Adipose tissue (tissue), 3 donors: ENCODE measurements around the gene DNAJC12. TPM values are rescaled to one million over a fixed set of nuclear protein-coding genes. Genes with fewer than 3 reads are reported as not detected.
"Not testable (repeated sequence)": the region's sequence is repeated elsewhere in the genome, so short reads cannot be mapped to it uniquely, and the experiment has no call there.

Experiments used
- H3K27ac ChIP-seq: one replicate; pipeline ENCODE4 v1.5.1; 2013; ENCODE audit warnings: low read depth, low read length
- WGBS, 3 donors: extraction: QIAGEN DNeasy Blood & Tissue Kit; methylation state at CpG; one replicate each; pipeline ENCODE4 v1.1.7; 2013; 5-methylcytosine and 5-hydroxymethylcytosine counted together
- polyA plus RNA-seq, 3 donors: library from polyadenylated mRNA; stranded (reverse); fragments of 200-250 nt; gene quantifications; one replicate each; pipeline ENCODE4 v1.2.3, GENCODE V29; 2013
- donor health status: healthy with polysubstance abuse.
- donor health status: Bipolar disorder and iron deficiency.
- donor health status: healthy.

The DNAJC12 gene
- polyA plus RNA-seq, 3 donors = 0.52 to 25.7 (median 3.0) TPM

DNA sequence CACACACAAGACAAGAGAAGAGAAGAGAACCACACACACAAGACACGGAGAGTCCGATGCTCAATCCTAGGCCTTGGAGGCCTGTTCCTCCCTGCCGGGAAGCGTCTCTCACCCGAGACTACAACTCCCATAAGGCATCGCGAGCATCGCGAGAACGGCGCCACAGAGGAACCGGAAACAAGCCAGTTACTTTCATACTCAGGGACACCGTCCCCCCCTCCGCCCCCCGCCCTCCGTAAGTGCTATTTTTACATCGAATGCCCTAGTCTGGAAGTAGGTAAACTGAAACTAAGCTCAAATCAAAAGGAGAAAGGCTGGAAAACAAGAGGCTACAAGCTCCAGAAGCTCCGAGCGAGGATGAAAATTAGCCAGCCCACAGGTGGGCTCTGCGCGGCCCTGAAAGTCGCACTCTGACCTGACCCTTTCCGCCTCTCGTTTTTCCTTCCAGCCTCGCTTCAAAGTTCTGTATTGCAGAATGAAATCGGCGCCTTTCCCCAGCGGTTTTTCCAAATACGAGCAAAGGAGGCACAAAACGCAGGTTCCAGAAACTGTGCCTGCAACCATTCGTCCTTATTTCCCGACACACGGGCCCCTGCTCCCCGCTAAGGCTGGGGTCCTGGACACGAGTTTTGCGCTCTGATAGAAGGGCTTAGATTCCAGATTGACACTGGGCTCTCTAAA lies 11.5 kb upstream of the DNAJC12 start:
- WGBS, 3 donors = 0 to 1% (median 1%) methylated on average over 36 of the region's 36 CpGs
- no peak overlapping the region for H3K27ac ChIP-seq

DNA sequence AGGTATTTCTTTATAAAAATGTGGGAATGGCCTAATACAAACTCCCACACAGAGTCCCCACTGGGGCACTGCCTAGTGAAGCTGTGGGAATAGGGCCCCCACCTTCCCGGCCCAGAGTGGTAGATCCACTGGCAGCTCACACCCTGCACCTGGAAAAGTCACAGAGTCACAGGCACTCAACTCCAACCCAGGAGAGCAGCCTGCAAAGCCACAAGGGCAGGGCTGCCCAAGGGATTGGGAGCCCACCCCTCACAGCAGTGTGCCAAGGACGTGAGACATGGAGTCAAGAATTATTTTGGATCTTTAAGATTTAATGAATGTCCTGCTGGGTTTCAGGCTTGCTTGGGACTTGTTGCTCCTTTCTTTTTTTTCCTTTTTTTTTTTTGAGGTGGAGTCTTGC lies 5.3 kb upstream of the DNAJC12 start:
- WGBS, 3 donors = 77 to 91% (median 87%) methylated on average over 2 of the region's 2 CpGs
- H3K27ac ChIP-seq = no peak overlapping the region

DNA sequence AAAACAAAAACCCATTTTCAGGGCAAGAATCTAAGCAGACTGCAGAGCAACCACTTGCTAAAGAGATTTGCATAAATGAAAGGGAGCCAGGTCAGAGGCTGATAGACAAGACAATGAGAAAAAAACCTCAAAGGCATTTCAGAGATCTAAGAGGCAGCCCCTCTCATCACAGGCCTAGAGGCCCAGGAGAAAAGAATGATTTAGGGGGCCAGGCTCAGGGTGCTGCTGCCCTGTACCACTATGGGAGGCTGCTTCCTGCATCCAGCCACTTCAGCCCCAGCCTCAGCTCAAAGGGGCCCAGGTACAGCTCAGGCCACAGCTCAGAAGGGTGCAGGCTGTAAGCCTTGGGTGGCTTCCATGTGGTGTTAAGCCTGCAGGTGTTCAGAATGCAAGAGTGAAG lies 3.7 kb upstream of the DNAJC12 start:
- H3K27ac ChIP-seq = no peak overlapping the region

DNA sequence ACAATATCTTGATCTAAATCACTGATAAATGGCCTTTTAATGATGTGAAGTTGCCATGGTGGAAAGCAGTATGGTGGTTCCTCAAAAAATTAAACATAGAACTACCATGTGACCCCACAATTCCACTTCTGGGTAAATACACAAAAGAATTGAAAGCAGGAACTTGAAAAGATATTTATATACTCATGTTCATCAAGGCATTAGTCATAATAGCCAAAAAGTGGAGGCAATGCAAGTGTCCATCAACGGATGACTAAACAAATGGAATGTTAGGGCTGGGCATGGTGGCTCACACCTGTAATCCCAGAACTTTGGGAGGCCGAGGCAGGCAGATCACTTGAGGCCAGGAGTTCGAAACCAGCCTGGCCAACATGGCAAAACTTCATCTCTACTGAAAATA lies 2.0 kb upstream of the DNAJC12 start:
- 93 to 97% (median 93%) methylated on average over 3 of the region's 3 CpGs for WGBS, 3 donors
- H3K27ac ChIP-seq = no peak overlapping the region

DNA sequence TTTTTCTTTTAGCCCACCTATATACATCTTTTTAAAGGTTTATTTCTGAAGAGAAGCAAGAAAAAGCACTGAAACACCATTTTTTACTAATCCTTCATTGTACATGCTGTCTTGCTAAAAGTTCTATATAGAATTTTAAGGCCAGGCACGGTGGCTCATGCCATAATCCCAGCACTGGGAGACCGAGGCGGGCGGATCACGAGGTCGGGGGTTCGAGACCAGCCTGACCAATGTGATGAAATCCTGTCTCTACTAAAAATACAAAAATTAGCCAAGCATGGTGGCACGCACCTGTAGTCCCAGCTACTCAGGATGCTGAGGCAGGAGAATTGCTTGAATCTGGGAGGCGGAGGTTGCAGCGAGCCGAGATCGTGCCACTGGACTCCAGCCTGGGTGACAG lies 1.5 kb upstream of the DNAJC12 start:
- not testable (repeated sequence) for H3K27ac ChIP-seq
- 96 to 99% (median 96%) methylated on average over 12 of the region's 12 CpGs for WGBS, 3 donors

DNA sequence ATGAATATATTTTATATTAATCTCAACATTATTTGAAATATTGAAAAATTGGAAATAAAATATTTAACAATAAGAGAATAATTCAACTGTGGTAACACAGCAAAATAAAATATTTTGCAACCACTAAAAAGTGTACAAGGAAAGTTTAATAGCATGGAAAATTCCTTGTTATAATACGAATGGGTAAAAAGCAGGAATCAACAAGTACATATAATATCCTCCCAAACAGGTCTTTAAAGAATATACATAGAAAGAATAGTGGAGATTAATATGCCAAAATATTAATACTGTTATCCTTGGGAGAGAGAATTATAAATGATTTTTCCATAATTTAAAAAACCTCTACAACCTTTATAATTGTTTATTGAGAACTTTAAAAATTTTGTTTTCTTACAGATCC lies 1.0 kb downstream of the DNAJC12 start:
- no peak overlapping the region for H3K27ac ChIP-seq
- 56 to 69% (median 60%) methylated on average over 1 of the region's 1 CpG for WGBS, 3 donors

DNA sequence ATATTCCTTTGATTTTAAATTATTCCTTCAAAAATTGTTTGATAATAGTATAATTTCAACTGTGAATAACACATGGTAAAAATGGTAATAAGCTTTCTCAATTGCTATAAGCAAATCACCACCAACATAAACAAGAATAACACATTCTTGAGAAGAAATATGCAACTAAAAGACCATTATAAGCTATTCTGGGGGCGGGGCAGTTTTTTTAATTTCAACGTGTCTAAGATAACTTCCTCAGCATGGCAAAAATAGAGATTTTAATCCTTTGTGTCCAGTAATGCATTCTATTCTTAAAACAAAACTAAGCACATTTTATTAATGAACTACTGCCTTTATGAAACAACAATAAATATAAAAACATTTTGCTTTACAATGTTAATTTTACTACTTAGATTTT lies 1.5 kb downstream of the DNAJC12 start:
- no peak overlapping the region for H3K27ac ChIP-seq
- 33 to 49% (median 36%) methylated on average over 2 of the region's 2 CpGs for WGBS, 3 donors

DNA sequence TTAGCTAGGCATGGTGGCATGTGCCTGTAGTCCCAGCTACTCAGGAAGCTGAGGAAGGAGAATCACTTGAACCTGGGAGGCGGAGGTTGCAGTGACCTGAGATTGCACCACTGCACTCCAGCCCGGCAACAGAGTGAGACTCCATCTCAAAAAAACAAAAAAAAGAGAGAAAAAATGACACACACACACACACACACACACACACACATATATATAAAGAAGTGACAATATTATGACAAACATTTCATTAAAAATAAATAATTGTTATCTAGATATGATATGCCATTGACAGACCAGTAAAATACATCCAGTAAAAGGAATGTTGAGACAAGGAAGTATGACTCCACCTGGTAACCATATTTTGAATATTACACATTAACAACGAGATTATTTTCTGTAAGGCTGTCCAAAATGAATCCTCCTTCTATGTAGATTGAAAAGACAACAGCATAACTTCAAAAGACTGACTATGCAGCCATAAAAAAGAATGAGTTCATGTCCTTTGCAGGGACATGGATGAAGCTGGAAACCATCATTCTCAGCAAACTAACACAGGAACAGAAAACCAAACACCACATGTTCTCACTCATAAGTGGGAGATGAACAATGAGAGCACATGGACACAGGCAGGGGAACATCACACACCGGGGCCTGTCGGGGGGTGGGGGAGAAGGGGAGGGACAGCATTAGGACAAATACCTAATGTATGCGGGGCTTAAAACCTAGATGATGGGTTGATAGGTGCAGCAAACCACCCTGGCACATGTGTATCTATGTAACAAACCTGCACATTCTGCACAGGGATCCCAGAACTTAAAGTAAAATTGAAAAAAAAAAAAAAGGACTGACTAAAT lies 2.2 kb downstream of the DNAJC12 start:
- WGBS, 3 donors = 43 to 69% (median 59%) methylated on average over 6 of the region's 6 CpGs
- not testable (repeated sequence) for H3K27ac ChIP-seq

DNA sequence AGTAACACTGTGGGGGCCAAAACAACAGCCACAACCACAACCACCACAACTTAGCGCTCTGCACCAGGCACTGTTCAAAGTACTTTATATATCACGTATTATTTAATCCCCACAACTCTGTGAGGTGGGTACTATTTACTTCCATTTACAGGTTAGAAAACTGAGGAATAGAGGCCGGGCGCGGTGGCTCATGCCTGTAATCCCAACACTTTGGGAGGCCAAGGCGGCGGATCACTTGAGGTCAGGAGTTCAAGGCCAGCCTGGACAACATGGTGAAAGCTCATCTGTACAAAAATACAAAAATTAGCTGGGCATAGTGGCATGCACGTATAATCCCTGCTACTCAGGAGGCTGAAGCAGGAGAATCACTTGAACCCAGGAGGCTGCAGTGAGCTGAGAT lies 3.6 kb downstream of the DNAJC12 start:
- H3K27ac ChIP-seq = no peak overlapping the region
- WGBS, 3 donors = 94 to 97% (median 95%) methylated on average over 8 of the region's 8 CpGs

DNA sequence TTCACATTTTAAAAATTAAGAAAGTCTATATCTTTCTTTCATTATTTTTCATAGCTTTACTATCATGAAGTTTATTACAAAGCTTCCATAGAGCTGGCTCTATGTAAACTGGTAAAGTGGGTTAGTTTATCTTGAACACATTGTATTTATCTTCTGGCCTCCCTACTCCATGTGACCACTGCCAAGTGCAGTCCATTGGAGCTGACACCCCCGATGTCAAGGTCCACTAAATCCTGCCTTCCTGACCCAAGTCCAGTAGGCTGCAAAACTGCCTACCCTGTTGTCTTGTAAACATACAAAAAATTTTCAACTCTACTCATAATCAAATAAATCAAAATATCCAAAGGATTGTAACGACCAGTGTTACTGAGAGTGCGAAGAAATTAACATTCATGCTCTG lies 10.2 kb downstream of the DNAJC12 start:
- WGBS, 3 donors = 66 to 93% (median 92%) methylated on average over 3 of the region's 3 CpGs
- no peak overlapping the region for H3K27ac ChIP-seq

DNA sequence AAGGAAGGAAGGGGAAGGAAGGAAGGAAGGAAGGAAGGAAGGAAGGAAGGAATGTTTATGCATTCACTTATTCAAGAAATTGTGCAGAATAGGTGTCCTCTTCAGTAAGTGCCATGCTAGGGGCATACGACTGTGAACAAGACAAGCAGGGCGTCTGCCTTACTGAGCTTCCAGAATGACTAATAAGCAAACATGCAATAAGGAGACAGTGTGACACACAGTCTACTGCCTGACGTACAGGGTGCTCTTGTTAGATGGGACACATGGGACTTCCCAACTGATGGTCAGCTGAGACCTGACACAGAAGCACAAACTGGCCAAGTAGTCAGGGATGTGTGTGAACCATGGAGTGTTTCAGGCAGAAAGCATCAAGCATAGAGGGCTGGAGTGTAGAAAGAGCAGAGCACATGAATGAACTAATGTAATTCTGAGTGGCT lies 18.2 kb downstream of the DNAJC12 start:
- WGBS, 3 donors = 83 to 85% (median 84%) methylated on average over 3 of the region's 3 CpGs
- no peak overlapping the region for H3K27ac ChIP-seq

DNA sequence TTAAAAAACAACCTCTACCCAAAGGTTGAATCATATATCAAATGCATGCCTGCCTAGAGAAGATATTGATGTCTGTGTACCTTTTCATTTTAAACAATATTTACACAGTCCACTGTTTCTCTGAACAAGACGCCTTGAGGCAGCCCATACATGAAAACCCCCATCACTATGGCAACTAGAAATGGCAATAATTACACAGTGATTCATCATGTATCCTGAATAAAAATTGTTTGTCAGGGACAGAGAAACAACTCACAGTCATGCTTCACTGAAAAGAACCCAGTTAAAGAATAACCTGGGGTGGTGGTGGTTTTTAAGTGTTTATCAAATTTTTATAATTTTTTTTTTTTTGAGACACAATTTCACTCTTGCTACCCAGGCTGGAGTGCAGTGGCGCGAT lies 19.7 kb downstream of the DNAJC12 start:
- no peak overlapping the region for H3K27ac ChIP-seq
- 74 to 94% (median 80%) methylated on average over 3 of the region's 3 CpGs for WGBS, 3 donors

DNA sequence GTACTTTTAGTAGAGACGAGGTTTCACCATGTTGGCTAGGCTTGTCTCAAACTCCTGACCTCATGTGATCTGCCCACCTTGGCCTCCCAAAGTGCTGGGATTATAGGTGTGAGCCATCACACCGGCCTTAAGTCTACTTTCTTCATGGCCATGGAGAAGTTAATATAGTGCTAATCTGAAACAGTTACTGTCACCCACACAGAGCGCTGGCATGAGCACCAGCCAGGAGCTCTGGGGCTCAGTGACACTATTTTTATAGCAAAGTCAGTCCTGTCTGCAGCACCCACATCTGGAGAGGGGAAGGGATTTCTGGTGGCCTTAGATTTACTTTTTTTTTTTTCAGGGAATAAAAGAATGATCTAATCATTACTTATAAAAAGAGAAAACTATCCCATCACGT lies 21.3 kb downstream of the DNAJC12 start:
- H3K27ac ChIP-seq = no peak overlapping the region
- WGBS, 3 donors = 82 to 90% (median 88%) methylated on average over 4 of the region's 4 CpGs

DNA sequence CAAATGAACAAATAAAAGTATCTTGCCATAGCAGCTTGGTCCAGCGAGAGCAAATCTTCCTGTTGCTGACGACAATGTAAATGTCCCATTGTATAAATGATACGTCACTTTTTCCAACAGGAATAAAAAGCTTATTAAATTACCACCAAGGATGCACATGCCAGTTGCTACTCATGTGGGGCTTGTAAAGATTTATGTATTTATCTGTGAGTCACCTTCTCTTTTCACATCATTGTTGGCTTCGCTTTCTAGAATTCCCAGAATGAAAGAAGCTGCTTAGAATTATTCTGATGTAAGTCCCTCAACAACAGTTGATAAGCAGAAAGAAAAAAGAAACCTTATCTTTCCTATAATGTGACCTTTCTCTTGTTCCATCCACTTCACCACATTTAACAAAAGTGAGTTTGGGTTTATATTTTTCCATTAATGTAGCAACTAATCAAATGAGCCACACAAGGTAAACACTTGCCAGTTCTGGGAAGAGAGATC lies 22.4 kb downstream of the DNAJC12 start:
- WGBS, 3 donors = 76 to 83% (median 81%) methylated on average over 4 of the region's 4 CpGs

DNA sequence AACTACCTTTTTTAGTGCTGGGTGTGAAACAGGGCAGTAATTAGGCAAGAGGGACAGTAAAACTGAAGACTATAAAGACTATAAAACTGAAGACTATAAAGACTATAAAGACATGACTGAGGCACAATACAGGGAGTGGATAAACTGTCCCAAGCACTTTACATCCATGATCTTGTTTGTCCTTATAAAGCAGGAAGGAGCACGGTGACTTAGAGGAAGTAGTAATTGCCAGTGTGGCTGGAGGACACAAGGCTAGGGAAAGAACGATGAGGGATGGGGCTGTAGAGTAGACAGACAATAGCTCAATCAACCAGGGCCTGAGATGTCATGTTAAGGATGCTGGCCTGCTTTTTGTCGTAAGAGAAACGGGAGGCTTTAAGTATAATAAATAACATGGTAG lies 26.0 kb downstream of the DNAJC12 start:
- WGBS, 3 donors = 67 to 85% (median 75%) methylated on average over 4 of the region's 4 CpGs

More for the DNA sequence above, 22.4 kb downstream of the DNAJC12 start:
- no peak overlapping the region for H3K27ac ChIP-seq

DNA sequence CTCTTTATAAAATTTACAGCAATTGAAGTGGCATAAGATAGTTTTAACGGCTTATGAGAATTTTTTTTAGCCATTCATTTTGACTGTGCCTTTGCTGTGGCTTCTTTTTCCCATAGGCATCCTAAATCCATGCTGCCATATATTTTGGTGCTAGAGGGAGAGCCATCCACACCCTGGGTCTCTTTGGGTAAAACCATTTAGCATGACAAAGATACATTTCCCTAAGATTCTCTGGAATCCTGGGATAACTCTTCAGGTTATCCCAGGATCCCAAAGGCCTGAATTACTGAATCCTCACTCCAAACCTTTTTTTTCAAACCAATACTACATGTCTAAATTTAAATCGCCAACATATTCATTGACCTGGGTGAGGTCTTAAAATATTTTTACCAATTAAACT lies 28.9 kb downstream of the DNAJC12 start:
- no peak overlapping the region for H3K27ac ChIP-seq
- 91 to 97% (median 95%) methylated on average over 2 of the region's 2 CpGs for WGBS, 3 donors

More for the DNA sequence above, 26.0 kb downstream of the DNAJC12 start:
- H3K27ac ChIP-seq = no peak overlapping the region

DNA sequence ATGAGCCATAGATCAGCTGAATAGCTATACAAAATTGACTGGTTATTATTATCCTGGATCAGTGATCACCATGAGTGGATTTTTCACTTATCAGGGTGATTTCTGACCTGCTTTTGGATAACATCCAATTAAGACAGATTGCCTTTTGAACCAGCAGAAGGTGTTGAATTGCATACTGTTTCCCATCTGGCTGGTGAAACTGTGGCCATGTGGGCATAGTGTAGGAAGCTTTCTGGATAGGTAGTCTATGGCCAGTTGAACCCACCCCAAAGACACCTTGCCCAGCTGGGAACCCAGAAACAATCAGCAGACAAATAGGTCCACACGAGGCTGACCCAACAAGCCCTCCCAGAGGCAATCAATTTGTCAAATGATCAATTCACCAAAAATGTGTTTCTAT lies 29.3 kb downstream of the DNAJC12 start:
- 55 to 84% (median 70%) methylated on average over 1 of the region's 1 CpG for WGBS, 3 donors
- H3K27ac ChIP-seq = no peak overlapping the region

DNA sequence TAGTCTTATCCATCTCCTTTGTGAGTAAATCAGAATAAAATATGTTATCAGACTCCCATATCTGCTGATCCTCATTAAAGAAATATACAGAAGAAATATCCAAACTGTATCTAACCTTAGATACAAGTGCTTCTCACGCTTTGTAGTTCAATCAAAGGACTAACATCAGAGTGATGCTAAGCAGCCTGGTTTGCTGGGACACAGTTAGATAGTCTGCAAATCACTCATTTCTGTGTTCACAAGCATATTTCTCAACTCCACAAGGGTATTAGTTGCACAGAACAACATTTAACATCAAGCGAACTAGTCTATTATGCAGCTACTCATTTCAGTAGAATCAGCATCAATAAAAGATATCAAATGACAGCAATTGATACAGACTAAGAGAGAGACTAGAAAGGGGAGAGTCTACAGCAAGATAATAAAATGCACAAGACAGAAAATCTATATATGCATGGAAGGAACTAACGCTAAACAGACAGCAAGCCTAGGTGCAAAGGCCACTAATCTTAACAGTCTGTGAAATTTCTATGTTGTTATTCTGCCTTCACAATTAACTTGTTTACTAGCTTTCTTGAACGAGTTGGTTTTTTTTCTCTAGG lies 30.0 kb downstream of the DNAJC12 start:
- H3K27ac ChIP-seq = no peak overlapping the region
- WGBS, 3 donors = 48 to 73% (median 70%) methylated on average over 4 of the region's 4 CpGs

DNA sequence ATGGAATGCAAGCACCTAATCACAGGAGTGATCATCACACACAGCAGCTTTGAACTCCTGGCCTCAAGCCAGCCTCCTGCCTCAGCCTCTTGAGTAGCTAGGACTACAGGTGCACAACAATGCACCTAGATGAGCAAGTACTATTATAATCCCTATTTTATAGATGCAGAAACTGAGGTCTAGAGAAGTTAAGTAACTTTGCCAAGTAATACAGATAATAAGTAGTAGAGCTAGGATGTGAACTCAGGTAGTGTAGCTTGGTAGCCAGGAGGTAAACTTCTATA lies 33.7 kb downstream of the DNAJC12 start:
- H3K27ac ChIP-seq = no peak overlapping the region
